22Rv1 (cell line): Measurements from ENCODE around the gene SLC24A4.

Source experiments
- H3K27ac ChIP-seq: fragments of 450-650 bp; 2 replicates; pipeline ENCODE4 v1.5.1; 2017
- CTCF ChIP-seq: fragments of 450-650 bp; IDR thresholded peaks from 2 replicates; pipeline ENCODE4 v1.5.1; 2017; ENCODE audit warnings: mild to moderate bottlenecking
- ZFX ChIP-seq: fragments of 450-650 bp; IDR thresholded peaks from 2 replicates; pipeline ENCODE4 v1.6.1; 2017; ENCODE audit warnings: antibody characterized with exemption, borderline replicate concordance

Gene SLC24A4

DNA sequence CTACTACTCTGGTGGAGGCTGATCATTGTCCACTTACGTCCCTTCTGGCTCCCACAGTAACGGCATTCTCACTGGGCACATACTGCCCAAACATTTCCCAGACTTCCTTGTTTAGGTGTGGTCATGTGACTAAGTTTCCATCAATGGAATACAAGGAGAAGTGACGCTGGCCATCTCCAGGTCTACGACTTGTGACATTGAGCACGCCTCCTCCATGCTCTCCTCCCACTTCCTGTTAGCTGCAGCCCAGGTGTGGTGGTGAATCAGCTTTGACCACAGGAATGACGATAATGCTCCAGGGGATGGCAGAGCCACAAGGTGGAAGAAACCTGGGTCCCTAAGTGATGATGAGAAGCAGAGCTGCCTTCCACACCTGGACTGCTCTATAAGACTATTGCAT lies 6.0 kb upstream of the SLC24A4 start:
- no peak overlapping the region for H3K27ac ChIP-seq

DNA sequence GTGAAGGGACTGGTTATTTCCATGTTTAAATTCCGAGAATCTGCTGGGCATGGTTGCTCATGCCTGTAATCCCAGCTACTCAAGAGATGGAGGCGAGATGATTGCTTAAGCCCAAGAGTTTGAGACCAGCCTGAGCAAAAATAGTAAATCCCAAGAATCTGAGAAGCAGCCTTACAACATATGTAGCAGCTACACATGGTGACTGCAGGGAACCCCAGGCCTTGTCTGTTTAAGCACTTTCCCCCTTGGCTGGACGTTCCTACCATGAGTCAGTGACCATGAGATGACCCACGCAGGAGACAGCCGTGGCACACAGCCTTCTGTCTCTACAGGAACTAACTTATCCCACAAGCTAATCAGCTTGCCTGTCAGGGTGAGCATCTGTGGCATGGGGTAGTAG lies 5.5 kb upstream of the SLC24A4 start:
- H3K27ac ChIP-seq: no peak overlapping the region
- TF ChIP-seq CTCF (no peak), ZFX (no peak)

More for the DNA sequence above, 6.0 kb upstream of the SLC24A4 start:
- TF ChIP-seq ZFX (no peak), CTCF (no peak)

- no peak for TF ChIP-seq CTCF
- no peak for TF ChIP-seq ZFX
Measured at GRCh38 chr14:92321701-92322100, 1.3 kb upstream of the SLC24A4 start.

DNA sequence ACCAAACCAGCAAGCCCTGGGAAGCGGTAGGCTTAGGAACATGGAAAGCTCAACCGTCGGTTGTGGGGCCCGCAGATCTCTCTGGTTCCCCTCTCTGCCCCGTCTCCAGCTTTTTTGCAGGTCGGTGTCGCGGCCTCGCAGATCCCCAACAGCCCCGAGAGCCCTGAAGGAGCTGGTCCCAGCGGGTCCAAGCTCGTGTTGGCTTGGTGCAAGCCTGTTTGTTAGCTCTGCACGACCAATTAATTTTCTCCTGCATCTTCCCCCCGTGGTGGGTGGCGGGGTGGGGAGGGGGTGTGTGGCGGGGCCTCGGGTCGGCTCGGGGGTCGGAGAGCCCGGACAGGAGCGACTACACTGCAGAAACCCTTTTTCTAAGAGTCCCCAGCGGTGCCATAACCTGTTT lies 449 bp upstream of the SLC24A4 start:
- H3K27ac ChIP-seq: no peak overlapping the region
- TF ChIP-seq ZFX (no peak), CTCF (no peak)

More at GRCh38 chr14:92321701-92322100, 1.3 kb upstream of the SLC24A4 start:
- no peak overlapping the region for H3K27ac ChIP-seq

GRCh38 chr14:92323916-92324818 lies 1.2 kb downstream of the SLC24A4 start:
- no peak overlapping the region for H3K27ac ChIP-seq
- TF ChIP-seq ZFX (no peak), CTCF (no peak)

GRCh38 chr14:92325835-92326234 lies 2.9 kb downstream of the SLC24A4 start:
- no peak overlapping the region for H3K27ac ChIP-seq
- TF ChIP-seq ZFX (no peak), CTCF (0 out of 2 replicates have a peak, but pooled peaks have one; percentile 5)

GRCh38 chr14:92328664-92329255 lies 5.8 kb downstream of the SLC24A4 start:
- no peak for TF ChIP-seq ZFX
- TF ChIP-seq CTCF: no peak
- no peak overlapping the region for H3K27ac ChIP-seq
